Suprapubic skin (tissue), 4 donors: ENCODE data around the gene RMND5B. TPM values are rescaled to one million over a fixed set of nuclear protein-coding genes. Genes with fewer than 3 reads are reported as not detected.

Experiments
- DNase-seq, 2 donors: peaks; one replicate each; pipeline ENCODE4 v3.0.0-alpha.2; 2019; ENCODE audit warnings: low spot score in 2 of 2
- H3K27ac ChIP-seq: fragments of 200-600 bp; sonication (generic); one replicate; pipeline ENCODE4 v1.5.1; 2019
- H3K27me3 ChIP-seq: fragments of 200-600 bp; sonication (generic); one replicate; pipeline ENCODE4 v1.5.1; 2019
- H3K36me3 ChIP-seq: fragments of 200-600 bp; sonication (generic); one replicate; pipeline ENCODE4 v1.5.1; 2019
- H3K4me1 ChIP-seq: fragments of 200-600 bp; sonication (generic); one replicate; pipeline ENCODE4 v1.5.1; 2019
- H3K4me3 ChIP-seq: fragments of 200-600 bp; sonication (generic); one replicate; pipeline ENCODE4 v1.5.1; 2019; ENCODE audit warnings: mild to moderate bottlenecking
- H3K9me3 ChIP-seq: fragments of 200-600 bp; sonication (generic); one replicate; pipeline ENCODE4 v1.5.1; 2019
- EP300 ChIP-seq: sonication (generic); formaldehyde crosslinking; IDR thresholded peaks from one replicate; pipeline ENCODE4 v1.6.1; 2017; ENCODE audit warnings: antibody characterized with exemption
- POLR2A ChIP-seq, 2 donors: fragments of 450-650 bp; IDR thresholded peaks; one replicate each; pipeline ENCODE4 v1.6.1; 2017; ENCODE audit warnings: antibody characterized with exemption in 2 of 2, mild to moderate bottlenecking in 2 of 2, moderate library complexity in 2 of 2
- POLR2AphosphoS5 ChIP-seq, 3 donors: sonication (generic); formaldehyde crosslinking; IDR thresholded peaks; one replicate each; pipeline ENCODE4 v1.6.1; 2017; ENCODE audit warnings: antibody characterized with exemption in 3 of 3
- WGBS: methylation state at CpG from one replicate; pipeline ENCODE4 v1.1.5; 2018; 5-methylcytosine and 5-hydroxymethylcytosine counted together
- total RNA-seq, 4 donors: library from RNA; depleted of rRNA; stranded (reverse); fragments of >200 nt; gene quantifications; one replicate each; pipeline ENCODE4 v1.1.0, GENCODE V29; 2016
- TF ChIP-seq, protein P1 (sequence below), 2 donors: fragments of 200-600 bp in 1 of 2; fragments of 450-650 bp in 1 of 2; sonication (generic) in 1 of 2; IDR thresholded peaks; one replicate each; pipeline ENCODE4 v1.5.1; 2016 to 2019; ENCODE audit warnings: antibody characterized with exemption in 2 of 2, mild to moderate bottlenecking in 1 of 2, moderate library complexity in 1 of 2

RMND5B gene
- total RNA-seq, 4 donors from 2014 or later: 38.6 to 60.6 (median 42.9) TPM

DNA sequence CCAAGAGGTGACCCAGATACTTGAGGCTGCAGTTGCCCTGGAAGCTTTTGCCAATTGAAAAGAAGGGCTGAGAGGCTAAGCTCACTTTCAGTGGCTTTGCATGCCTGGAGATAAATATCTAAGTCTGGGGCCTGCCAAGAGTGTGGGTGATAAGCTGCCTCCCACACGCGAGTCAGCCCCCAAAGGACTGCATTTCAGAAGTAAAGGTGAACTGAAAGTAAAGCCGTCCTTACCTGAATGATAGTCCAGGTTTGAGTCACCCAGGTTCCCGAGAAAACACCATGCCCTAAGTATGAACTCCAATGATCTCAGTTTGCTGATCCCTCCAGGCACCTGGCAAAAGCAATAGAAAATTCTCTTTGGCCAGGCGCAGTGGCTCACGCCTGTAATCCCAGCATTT is 40.0 kb upstream of the RMND5B start:
- DNase-seq: no peak
- Histone ChIP-seq H3K4me1 (no peaks in the 10 kb centered on the region), H3K27me3 (peaks cover 9% of the 10 kb centered on the region), H3K36me3 (no peaks in the 10 kb centered on the region), H3K9me3 (no peaks in the 10 kb centered on the region), H3K4me3 (no peak overlapping the region), H3K27ac (no peak overlapping the region)
- whole genome bisulfite sequencing: 68% methylated on average over 6 of the region's 6 CpGs
- no peak for TF ChIP-seq EP300
- TF ChIP-seq, protein P1, sequence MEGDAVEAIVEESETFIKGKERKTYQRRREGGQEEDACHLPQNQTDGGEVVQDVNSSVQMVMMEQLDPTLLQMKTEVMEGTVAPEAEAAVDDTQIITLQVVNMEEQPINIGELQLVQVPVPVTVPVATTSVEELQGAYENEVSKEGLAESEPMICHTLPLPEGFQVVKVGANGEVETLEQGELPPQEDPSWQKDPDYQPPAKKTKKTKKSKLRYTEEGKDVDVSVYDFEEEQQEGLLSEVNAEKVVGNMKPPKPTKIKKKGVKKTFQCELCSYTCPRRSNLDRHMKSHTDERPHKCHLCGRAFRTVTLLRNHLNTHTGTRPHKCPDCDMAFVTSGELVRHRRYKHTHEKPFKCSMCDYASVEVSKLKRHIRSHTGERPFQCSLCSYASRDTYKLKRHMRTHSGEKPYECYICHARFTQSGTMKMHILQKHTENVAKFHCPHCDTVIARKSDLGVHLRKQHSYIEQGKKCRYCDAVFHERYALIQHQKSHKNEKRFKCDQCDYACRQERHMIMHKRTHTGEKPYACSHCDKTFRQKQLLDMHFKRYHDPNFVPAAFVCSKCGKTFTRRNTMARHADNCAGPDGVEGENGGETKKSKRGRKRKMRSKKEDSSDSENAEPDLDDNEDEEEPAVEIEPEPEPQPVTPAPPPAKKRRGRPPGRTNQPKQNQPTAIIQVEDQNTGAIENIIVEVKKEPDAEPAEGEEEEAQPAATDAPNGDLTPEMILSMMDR (IDR thresholded peaks at IDR 0.05): no peak
- no peak for TF ChIP-seq POLR2A (IDR thresholded peaks at IDR 0.05)
- no peak for TF ChIP-seq POLR2AphosphoS5 (IDR thresholded peaks at IDR 0.05)

DNA sequence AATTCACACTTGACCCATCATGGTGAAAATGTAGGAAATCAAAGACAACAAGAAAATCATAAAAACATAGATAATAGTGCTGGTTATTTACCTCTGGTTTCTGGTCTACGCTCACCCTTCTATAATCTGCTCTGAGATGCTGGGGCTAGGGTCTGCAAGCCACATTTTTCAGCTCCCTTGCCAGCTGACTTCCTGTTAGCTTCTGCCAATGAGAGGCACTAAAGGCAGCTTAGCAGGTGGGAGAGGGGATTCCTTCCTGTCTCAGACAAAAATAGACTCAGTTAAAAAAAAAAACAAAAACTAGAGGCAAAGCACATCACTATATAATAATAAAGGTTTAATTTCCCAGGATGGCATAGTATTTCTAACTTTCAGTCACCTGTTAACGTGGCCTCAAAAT is 37.7 kb upstream of the RMND5B start:
- no peak for DNase-seq
- Histone ChIP-seq H3K36me3 (no peaks in the 10 kb centered on the region), H3K27me3 (peaks cover 3% of the 10 kb centered on the region), H3K4me1 (no peaks in the 10 kb centered on the region), H3K4me3 (no peak overlapping the region), H3K27ac (no peak overlapping the region), H3K9me3 (no peaks in the 10 kb centered on the region)
- 75% methylated on average over 2 of the region's 2 CpGs for WGBS
- TF ChIP-seq, protein P1 (IDR thresholded peaks at IDR 0.05): no peak
- no peak for TF ChIP-seq POLR2AphosphoS5 (IDR thresholded peaks at IDR 0.05)
- no peak for TF ChIP-seq POLR2A (IDR thresholded peaks at IDR 0.05)
- TF ChIP-seq EP300: no peak

DNA sequence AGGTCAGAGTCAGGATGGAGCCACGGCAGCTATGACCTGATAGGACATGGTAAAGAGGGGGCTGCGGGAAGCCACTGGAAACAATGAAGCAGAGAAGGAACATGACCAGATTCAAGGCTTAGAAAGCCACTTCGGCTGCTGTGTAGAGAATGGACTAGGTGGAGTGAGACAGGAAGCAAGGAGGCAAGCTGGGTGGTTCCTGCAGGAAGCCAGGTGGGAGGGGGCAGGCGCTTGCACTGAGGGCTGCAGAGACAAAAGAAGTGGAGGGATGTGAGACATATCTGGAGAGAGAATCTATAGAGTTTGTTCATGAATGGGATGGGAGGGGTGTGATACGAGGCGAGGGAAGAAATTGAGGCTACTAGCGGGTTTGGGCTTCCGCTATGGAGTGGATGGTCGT is 36.5 kb upstream of the RMND5B start:
- Histone ChIP-seq H3K4me1 (no peaks in the 10 kb centered on the region), H3K9me3 (no peaks in the 10 kb centered on the region), H3K27me3 (no peaks in the 10 kb centered on the region), H3K36me3 (no peaks in the 10 kb centered on the region), H3K27ac (no peak overlapping the region), H3K4me3 (no peak overlapping the region)
- no peak for DNase-seq
- TF ChIP-seq POLR2AphosphoS5 (IDR thresholded peaks at IDR 0.05) (no peak), EP300 (no peak), POLR2A (IDR thresholded peaks at IDR 0.05) (no peak)
- TF ChIP-seq, protein P1 (IDR thresholded peaks at IDR 0.05): no peak
- 85% methylated on average over 9 of the region's 9 CpGs for whole genome bisulfite sequencing

DNA sequence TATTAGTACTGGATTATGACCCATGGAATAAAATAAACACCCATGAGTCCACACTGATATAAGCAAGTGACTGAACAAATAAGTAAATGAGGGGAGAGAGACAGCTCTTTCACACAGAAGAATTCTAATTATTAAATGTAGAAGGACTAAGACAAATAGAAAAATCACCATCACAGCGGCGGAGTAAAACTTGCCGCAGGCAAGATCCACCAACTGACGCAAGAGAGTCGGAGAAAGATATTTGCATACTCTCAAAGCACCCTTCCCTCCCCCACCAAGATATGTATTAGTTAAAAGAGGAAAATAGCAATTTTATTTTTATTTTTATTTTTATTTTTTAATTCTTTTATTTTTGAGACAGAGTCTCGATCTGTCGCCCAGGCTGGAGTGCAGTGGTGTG is 32.1 kb upstream of the RMND5B start:
- Histone ChIP-seq H3K27ac (no peak overlapping the region), H3K36me3 (no peaks in the 10 kb centered on the region), H3K4me1 (no peaks in the 10 kb centered on the region), H3K27me3 (no peaks in the 10 kb centered on the region), H3K9me3 (no peaks in the 10 kb centered on the region), H3K4me3 (no peak overlapping the region)
- 90% methylated on average over 7 of the region's 7 CpGs for WGBS
- TF ChIP-seq POLR2A (IDR thresholded peaks at IDR 0.05) (no peak), EP300 (no peak), POLR2AphosphoS5 (IDR thresholded peaks at IDR 0.05) (no peak)
- no peak for DNase-seq

DNA sequence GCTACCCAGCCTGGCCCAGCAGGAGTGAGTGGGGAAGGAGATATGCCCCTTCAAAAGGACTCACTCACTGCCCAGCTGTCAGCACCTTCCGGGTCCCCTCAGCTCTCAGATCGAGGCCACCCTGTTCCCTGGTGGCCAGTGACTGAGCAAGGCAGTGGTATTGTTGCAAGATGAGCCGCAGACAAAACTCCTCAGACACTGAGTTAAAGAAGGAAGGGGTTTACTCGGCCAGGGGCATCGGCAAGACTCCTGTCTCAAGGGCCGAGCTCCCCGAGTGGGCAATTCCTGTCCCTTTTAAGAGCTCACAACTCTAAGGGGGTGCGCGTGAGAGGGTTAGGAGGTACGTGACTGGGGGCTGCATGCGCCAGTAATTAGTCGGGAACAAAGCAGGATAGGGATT is 27.2 kb upstream of the RMND5B start:
- 95% methylated on average over 9 of the region's 12 CpGs for WGBS
- peaks cover 17% of the 10 kb centered on the region for H3K4me1 ChIP-seq
- no peak overlapping the region for H3K4me3 ChIP-seq
- TF ChIP-seq EP300 (no peak), POLR2A (IDR thresholded peaks at IDR 0.05) (no peak), POLR2AphosphoS5 (IDR thresholded peaks at IDR 0.05) (no peak)
- TF ChIP-seq, protein P1 (IDR thresholded peaks at IDR 0.05): no peak
- no peaks in the 10 kb centered on the region for H3K36me3 ChIP-seq
- no peaks in the 10 kb centered on the region for H3K27me3 ChIP-seq
- H3K27ac ChIP-seq: no peak overlapping the region
- no peak for DNase-seq
- no peaks in the 10 kb centered on the region for H3K9me3 ChIP-seq

DNA sequence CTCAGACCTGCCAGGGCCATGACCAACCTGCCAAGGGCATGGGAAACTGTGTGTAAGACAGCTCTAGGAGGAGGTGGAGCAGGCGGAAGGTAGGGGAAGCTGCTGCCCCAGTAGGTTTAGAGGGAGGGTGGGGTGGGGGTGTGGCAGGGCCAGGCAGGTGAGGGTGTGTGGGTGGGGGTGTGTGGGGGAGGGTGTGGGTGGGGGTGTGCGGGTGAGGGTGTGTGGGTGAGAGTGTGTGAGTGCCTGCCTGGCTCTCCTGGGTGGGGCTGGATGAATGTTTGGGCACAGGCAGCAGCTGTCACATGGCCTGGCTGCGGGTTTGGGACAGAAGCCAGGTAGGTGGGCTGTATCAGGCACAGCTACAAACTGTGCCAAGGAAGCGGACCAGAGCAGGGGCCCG is 26.3 kb upstream of the RMND5B start:
- Histone ChIP-seq H3K9me3 (no peaks in the 10 kb centered on the region), H3K27me3 (no peaks in the 10 kb centered on the region), H3K27ac (no peak overlapping the region), H3K4me1 (peaks cover 26% of the 10 kb centered on the region), H3K4me3 (no peak overlapping the region), H3K36me3 (no peaks in the 10 kb centered on the region)
- no peak for DNase-seq
- WGBS: 23% methylated on average over 5 of the region's 5 CpGs
- no peak for TF ChIP-seq POLR2AphosphoS5 (IDR thresholded peaks at IDR 0.05)
- no peak for TF ChIP-seq EP300
- TF ChIP-seq, protein P1 (IDR thresholded peaks at IDR 0.05): no peak
- TF ChIP-seq POLR2A (IDR thresholded peaks at IDR 0.05): no peak
